HG03378 (cell line): ENCODE results near the gene LPP.

Experiments
- ATAC-seq: cut with Tn5 transposase; IDR thresholded peaks from one replicate; pipeline ENCODE4 v1.9.1; 2021; ENCODE audit warnings: mild to moderate bottlenecking, moderate library complexity; ENCODE audit not compliant: unreplicated experiment

Gene LPP

DNA sequence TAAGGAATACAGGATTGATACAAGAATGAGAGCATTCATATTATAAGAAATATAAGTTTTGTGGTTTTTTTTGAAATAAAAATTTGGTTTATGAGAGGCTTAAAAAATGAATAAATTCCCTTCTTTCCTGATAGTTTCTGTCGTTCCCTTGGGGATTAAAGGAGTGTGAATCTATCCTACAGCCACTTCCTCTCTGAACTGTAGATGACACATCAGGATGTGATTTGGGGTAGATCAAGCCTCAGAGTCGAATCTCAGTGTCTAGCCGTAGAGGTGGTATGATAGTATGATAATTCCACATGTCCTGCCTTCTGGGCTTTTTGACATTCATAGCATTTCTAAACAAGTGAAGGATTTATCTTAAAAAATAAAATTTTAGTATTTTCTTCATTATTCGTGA, 343.1 kb downstream of the LPP start:
- no peak for ATAC-seq

DNA sequence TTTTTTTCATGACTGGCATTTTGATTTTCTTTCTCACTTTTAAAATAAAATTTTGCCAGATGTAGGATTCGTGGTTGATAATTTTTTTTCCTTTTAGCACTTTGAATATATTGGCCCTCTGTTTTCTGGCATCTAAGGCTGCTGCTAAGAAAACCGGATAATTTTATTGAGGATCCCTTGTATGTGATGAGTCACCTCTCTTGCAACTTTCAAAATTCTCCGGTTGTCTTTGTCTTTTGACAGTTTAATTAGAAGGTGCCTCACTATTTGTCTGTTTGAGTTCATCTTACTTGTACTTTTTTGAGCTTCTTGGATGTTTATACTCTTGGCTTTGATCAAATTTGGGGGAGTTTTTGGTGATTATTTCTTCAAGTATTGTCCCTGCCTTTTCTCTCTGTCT, 349.7 kb downstream of the LPP start:
- no peak for ATAC-seq

DNA sequence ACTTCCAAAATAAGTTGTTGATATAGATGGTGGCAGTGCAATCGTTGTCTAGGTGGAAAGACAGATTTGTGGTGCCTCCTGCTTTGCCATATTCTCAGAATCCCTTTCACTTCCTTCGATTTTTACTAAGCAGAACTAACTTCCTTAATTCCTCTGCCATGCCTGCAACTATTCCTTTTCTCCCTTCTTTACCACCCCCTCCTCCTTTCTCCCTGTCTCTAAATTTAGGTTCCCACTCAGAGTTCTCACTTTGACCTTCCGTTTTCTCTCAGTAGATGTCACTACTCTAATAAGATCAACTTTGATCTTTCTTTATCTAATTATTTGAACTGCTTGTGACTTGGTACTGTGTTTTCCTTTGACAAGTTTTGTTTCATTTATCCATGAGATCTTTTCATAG, 351.2 kb downstream of the LPP start:
- no peak for ATAC-seq

DNA sequence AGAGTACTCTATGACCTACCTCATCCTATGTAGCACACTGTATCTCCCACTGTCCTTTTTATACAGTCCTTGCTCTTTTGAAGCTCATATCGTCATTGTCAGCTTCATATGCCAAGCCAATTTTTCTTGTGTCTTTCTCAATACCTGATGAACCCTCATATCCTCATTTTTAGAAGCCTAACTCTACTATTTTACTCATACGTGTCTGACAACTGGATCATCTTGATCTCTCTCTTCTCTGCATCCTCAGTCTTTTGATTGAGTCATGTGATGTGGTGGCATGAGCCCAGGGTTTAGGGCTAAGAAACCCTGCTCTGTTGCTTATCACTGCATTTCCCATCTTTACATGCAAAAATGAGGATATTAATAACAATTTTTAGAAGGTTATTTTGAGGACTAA, 352.0 kb downstream of the LPP start:
- ATAC-seq = no peak

DNA sequence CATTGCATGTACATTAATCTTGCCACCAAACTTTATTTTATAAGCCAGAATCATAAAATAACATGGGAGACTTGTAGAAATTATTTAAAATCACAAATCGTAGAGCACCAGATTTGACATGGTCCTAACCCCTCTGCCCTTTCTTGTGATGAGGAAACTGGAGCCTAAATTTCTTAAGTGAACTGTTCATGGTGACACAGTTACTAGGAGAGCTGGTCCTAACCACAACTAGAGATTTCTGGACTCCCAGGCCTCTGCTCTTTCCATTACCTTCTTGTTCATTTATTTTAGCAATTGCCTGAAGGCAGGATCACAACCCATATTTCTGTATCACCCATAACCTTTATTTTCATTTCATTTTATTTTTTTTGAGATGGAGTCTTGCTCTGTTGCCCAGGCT, 352.5 kb downstream of the LPP start:
- no peak for ATAC-seq

DNA sequence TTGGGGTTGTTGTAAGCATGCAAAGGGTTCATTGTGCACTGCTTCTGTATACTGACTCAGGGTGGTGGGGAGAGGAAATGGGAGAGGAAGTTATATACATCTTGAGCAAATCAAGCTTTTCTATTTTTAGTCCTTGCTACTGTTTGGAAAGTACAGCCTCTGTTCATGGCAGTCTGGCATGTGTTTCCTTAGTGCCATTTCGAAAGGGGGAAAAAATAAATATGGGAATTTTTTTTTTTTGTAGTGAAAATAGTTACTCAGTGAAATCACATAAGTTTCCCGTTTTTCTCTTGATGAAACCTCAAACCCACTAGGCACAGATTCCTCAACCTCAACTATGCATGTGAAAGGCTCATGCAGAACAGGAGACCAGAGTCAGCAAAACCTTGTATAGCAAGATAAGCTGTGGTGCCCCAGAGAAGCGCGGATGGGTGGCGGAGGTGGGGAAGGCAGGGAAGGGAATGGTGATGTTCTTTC, 353.3 kb downstream of the LPP start:
- no peak for ATAC-seq

DNA sequence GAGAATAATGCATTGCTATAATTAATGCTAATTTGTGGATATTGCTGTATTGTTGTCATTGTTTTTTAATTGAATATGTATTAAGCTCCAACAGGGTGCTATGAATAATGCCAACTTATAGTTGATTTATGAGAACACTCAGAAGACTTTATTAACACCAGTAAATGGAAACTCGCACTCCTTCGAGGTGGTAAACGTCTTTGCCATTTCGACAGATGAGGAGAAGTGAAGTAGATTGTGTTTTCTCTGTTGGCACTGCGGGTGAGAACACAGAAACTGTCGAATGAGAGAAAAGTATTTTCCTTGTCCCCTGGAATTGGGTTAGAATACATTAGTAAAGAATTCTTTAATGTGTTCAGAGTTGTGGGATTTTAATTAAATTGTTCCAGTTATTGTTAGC, 354.5 kb downstream of the LPP start:
- ATAC-seq = no peak

DNA sequence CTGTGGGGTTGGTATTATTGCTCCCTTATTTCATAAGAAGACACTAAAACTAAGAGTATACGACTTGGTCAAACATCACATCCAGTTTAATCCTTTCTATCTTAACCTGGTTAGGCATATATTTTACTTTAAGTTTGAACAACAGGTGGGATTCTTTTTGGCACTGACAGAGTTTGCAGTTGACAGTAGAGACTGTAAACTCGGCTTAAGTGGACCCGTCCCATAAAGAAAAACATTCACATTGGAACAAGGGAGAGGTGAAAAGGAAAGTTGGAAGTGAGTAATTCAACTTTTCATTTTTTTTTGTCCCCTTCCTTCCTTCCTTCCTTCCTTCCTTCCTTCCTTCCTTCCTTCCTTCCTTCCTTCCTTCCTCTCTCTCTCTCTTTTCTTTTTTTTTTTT, 355.4 kb downstream of the LPP start:
- no peak for ATAC-seq

DNA sequence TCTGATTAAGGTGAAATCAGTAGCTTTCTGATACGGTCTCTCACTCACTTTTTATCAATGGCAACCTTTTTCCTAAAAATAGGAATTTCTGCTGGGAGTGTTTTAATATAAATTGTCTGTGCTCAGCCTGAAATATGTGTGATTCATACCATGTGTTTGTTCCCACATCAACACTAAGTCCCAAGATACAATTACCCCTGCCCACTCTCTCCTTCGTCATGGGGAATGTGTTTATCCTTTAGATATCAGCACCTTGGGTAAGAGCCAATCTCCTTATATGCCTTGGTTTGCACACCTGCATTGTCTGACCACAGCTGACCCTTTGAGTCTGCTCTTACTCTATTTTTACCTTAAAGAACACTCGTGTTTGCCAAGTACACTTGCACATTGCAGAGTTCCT, 356.4 kb downstream of the LPP start:
- ATAC-seq = no peak

DNA sequence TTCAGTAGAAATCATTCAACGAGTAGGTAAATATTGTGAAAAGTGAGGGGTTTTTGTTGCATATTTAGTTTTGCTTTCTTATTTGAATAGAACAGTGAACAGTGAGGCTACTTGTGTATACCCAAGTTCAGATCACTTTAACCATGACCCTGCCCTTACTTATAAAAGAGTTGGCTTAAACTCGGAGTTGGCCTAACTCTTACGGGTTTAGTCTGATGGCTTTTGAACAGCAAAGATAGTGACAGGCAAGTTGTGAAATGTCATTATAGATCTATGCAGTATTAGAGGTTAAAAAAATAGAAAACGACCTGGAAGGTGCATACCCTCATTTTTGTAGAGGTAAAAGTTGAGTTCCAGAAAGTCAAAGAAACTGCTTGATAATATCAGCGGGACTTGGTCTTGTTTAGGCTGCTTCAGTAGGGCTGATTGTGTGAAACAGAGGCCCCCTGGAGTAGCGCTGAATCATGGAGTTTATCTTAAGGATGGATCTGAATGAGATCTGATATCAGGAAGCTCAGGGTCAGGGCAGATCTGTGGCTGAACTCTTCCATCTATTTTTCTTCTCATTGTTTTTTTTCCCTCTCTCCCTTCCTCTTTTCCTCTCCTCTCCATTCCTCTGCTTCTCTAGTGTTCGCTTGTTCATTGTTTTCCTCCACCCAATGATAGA, 359.8 kb downstream of the LPP start:
- no peak for ATAC-seq

DNA sequence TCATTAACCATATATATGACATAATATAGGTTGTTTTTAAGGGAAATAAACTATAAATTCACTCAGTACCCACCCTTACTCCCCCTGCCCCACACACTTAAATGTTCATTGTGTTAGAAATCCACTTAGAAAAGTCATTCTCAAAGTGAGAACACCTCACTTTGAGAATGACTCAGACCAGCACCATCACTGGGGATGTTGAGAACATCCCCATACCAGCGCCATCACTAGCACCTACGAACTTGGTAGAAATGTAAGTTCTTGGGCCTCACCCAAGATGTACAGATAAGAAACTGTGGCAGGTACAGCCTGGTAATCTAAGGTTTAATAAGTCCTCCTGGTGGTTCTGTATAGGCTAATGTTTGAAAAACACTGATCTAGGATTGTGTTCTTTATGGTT, 362.6 kb downstream of the LPP start:
- no peak for ATAC-seq

DNA sequence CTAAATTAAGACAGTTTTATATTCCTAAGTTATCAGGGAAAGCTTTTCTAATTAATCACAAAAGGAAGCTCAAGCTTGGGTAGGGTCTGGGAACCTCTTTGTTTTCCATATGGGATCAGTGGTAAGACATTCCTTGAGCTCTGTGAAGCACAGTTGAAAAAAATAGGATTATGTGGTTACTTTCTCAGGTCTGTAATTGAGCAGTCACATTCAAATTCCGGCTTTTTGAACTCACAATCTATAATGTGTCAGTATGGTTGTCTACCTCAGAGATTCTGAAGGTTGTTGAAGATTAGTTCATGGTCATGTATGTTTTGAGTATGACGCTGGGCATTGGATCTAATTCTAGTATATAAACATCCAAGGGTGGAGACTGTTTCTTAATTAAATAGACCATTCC, 364.5 kb downstream of the LPP start:
- no peak for ATAC-seq

DNA sequence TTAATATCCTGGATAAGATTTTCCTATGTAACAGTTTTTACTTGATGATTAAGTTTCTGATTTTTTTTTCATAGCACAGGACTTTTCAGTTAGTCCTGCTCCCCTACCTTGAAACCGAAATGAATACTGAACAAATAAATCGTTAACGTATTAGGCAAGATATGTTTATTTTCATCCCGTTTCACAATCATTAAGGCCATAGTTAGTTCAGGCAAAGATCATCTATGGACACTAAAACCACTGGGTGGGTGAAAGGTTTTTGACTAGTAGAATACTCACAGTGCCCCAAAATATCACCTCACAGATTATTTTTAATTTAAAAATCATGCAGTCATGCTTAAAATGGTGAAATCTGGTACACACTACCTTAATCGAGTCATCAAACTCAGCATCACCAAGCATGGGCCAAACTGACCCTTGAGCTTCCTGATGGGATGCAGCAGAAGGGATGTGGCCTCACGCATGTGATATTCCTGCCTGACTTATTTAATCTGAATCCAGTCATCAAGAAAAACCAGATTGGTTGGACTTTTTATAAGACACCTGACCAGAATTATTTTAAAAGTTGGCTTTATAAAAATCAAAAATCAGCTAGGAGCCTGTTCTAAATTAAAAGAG, 365.0 kb downstream of the LPP start:
- no peak for ATAC-seq

DNA sequence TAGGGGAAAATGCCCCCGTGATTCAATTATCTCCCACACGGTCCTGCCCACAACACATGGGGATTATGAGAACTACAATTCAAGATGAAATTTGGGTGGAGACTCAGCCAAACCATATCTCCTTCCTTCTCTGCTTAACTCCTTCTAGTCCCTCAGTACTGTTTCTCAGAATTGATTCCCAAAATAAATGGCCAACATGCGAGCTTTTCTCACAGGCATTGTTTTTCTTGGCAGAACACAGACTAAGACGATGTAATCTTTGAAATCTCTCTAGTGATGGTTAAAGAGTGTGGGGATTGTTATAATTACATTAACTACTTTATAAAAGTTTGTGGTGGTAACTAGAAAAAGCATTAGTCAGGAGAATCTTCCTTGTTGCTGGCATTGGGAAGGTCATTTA, 366.5 kb downstream of the LPP start:
- no peak for ATAC-seq

DNA sequence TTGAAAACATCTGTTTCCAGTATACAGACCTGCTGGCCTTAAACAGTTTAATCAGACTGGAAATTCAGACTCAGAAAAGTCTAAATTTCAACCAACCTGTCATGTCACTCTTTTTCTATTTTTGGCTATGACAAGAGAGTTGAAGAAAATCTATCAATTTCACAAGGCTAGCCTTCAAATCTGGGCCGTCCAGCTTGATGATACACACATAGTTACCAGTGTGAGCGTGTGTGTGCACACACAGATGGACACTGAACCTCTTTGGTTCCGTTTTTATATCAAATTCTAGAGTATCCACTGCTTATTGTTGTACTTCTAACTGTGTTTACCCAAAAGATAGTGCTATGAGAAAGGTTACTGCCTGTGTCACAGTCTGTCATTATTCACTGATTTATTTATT, 368.2 kb downstream of the LPP start:
- no peak for ATAC-seq

DNA sequence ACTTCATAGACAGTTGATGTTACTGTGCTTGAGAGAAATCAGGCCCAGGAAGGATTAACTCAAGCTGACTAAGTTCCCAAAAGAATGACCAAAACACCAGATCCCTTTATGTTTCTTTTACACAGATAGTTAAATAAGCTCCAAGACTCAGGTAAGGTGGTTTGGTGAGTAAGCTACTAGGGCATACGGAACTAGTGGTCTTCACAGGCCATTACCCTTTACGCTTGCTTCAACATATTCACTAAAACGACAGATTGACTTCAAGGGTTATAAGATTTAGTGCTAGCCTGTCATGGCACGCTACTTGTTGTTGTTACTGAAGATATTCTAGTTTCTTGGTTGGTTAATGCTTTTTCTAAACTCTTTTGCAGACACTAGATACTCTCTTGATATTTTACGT, 369.3 kb downstream of the LPP start:
- no peak for ATAC-seq

DNA sequence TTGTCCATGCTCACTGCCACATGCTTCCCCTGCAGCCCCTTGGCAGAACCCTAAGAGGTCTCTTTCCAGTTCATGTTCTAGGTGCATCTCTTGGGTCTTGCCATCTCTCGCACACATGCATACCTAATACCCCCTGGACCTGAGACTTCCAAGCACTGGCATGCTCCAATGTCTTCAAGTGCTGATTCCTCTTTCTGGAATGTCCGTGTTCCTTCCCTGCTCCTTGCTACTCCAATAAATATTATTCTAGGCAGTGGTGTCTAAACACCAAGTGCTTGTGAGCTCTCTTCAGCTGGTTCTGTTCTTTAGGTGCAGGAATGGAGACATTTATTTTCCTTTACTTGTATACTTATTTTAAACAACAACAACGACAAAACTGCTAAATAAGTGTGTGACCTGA, 370.1 kb downstream of the LPP start:
- no peak for ATAC-seq

DNA sequence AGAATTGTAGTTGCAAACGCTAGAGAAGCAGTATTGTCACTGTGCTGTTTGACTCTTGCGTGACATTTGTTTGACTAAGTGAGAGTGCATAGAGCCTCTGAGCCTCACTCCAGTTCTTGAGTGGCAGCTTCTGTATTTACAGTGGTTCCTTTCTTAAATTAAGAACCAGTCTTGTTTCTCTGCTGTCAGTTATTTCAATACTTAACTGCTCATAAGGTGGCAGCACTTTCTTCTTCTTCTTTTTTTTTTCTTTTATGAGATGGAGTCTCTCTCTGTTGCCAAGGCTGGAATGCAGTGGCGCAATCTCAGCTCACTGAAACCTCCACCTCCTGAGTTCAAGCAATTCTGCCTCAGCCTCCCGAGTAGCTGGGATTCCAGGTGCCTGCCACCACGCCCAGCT, 372.1 kb downstream of the LPP start:
- ATAC-seq = no peak

DNA sequence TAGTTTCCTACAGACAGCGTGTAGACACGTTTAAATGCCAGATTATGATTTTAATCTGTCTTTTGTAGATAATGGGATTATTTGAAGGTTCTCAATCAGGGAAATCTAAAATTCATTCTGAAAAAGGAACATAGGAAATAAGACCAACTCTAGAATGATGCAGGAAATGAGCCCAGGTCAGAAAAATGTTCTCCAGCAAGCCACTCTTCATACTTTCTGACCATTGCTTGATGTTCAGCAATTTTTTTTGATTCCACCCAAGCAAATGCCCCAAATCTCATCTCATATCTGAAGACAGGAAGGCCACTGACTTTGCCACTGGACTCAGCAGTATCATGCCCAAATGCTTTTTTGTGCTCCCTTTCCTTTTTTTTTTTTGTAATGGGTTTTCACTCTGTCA, 373.4 kb downstream of the LPP start:
- no peak for ATAC-seq

DNA sequence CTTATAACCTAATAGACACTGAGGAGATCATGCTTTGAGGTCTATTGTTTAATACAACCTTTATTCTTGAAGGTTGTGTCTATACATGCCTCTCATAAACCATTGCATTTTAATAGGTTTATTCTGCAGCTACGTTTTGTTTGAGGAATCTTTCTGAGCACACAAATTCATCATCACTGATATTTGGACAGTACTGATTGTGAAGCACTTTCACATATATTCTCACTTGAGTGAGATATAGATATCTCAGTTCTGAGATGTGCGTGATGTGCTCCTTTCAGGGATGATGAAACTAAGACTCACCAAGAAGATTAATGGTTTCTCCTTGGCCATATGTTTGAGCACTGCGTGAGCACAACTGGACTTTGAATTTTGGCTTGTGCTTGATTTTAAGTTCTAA, 374.4 kb downstream of the LPP start:
- no peak for ATAC-seq

DNA sequence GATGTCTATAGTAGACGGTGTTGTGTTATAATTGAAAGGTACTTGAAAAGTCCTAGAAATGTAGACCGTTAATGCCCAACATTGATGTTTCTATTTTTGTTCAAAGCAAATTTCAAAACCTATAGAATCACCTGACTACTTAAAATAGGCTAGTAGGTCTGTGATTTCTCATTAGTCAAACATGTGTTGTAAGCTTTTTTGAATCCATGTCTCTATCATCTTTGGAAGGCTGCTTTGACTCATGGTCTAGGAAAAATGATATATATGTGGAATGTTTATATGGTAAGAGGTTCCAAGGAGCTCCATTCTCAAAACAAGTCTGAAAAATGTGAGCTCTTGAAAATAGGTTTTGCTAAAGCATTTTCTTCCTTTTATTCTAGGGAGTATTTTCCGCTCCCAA, 375.3 kb downstream of the LPP start:
- no peak for ATAC-seq

DNA sequence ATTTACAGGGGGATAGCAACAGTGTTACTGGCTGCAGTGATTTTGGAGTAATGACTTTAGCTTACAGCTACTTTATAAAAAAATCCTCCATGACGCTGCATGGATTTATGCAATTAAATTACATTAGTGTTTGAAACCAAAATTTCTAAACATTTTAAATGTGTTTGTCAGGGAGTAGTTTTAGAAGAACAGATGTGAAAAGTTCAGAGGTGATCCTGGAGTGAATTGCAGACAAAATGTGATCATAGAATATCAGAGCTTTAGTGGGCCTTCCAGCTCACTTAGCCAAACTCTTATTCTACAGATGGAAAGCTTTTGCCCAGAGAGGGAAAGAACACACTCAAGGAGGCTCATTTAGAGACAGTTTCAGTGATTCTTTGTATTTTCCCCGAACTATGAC, 376.3 kb downstream of the LPP start:
- ATAC-seq = no peak

DNA sequence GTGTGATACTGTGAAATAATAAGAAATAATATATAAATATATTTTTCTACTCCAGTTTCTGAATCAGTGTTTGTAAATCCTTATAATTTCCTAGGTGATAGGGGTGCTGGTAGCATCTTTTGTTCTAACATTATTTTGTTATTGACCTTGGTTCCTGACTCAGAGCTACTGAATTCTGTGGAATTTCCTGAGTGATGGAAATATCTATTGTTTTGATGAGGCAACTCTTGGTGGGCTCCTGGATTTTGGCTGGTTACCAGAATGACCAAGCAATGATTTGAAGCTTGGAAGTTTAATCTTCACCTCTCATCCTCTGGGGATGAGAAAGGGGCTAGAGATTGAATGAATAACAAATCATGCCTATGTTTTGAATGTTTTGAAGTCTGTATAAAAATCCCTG, 377.3 kb downstream of the LPP start:
- ATAC-seq = no peak
